ENCODE data around the gene SHQ1. TPM values are rescaled to one million over a fixed set of nuclear protein-coding genes. Genes with fewer than 3 reads are reported as not detected.

SHQ1 gene
- total and polyA plus RNA-seq, 7 donors, result 7.9 to 17.4 (median 9.6) TPM

DNA sequence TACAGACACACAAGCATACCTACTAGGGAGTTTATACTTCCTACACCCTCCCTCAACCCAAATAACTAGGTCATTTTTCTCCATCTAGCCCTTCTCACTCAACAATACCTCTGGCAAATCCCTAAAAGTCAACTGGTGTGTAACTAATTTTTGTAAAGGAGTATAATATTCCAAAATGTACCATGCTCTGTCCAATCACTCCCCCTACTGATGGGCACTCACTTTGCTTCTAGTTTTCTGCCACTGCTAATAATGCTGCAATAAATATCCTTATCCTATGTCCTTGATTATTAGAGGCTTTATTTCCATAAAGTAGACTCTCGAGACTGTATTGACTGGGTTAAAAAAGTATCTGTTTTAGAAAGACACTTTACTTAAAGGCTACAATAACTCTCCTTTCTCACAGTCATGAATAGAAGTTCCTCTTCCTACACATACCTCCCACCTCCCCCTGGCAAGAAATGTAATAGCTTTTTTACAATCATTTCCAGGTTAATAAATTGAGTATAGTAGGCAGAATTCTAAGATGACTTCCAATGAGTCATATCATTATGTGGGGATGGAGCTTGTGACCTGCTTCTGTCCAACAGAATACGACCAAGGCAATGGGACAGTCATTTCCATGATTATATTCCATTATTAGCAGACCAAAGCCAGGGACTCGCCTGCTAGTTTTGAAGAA is 30.0 kb downstream of the SHQ1 start:
- intact Hi-C loops (cut with DNase I), result loop anchor here (5.0 kb wide), 1 partner anchor 371 kb away; the partner anchor contains the start of gene RYBP
- no peak for TF ChIP-seq POLR2A (IDR thresholded peaks at IDR 0.05)
- no peak for TF ChIP-seq EP300 (IDR thresholded peaks at IDR 0.05)
- TF ChIP-seq, protein P1, sequence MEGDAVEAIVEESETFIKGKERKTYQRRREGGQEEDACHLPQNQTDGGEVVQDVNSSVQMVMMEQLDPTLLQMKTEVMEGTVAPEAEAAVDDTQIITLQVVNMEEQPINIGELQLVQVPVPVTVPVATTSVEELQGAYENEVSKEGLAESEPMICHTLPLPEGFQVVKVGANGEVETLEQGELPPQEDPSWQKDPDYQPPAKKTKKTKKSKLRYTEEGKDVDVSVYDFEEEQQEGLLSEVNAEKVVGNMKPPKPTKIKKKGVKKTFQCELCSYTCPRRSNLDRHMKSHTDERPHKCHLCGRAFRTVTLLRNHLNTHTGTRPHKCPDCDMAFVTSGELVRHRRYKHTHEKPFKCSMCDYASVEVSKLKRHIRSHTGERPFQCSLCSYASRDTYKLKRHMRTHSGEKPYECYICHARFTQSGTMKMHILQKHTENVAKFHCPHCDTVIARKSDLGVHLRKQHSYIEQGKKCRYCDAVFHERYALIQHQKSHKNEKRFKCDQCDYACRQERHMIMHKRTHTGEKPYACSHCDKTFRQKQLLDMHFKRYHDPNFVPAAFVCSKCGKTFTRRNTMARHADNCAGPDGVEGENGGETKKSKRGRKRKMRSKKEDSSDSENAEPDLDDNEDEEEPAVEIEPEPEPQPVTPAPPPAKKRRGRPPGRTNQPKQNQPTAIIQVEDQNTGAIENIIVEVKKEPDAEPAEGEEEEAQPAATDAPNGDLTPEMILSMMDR (IDR thresholded peaks at IDR 0.05), result peak; percentile 11 to 46 (median 35)
- TF ChIP-seq POLR2AphosphoS5 (IDR thresholded peaks at IDR 0.05), result no peak
- Histone ChIP-seq H3K4me3 (no peak overlapping the region), H3K9me3 (no peaks in the 10 kb centered on the region), H3K27me3 (no peaks in the 10 kb centered on the region), H3K4me1 (peaks cover 0 to 32% (median 28%) of the 10 kb centered on the region in 4 donors), H3K36me3 (no peaks in the 10 kb centered on the region), H3K27ac (peak overlapping the region in 1 of 4 donors; percentile 1)
- DNase-seq, result no peak
- 85 to 91% methylated on average over 3 of the region's 3 CpGs for WGBS, 2 donors

DNA sequence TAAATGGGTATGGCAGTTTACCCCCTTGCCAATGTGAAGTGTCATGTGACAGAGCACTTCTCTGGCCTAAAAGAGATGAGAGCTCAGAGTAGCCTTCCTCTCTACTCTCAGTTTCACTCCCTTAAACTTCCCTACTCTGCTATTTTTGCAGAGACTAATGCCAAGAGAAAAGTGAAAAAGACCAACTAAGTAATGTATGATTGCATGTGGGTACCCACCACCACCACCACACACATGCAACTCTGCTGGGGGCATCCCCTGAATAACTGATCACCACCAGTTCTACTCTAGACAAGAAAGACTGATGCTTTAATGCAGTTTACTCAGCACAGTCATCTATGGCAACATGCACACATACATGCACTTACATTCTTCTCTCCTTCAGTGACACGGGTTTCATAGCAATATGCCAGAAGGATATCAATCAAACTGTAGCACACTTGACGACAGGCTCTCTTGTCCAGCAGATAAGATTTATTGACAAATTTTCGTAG is 31.3 kb downstream of the SHQ1 start:
- Histone ChIP-seq H3K4me1 (peaks cover 0 to 25% (median 23%) of the 10 kb centered on the region in 4 donors), H3K9me3 (no peaks in the 10 kb centered on the region), H3K36me3 (no peaks in the 10 kb centered on the region), H3K4me3 (no peak overlapping the region), H3K27me3 (no peaks in the 10 kb centered on the region), H3K27ac (no peak overlapping the region)
- intact Hi-C loops (cut with DNase I), result loop anchor here (5.0 kb wide), 1 partner anchor 370 kb away; the partner anchor contains the start of gene RYBP
- 84 to 85% methylated on average over 3 of the region's 3 CpGs for WGBS, 2 donors
- no peak for TF ChIP-seq EP300 (IDR thresholded peaks at IDR 0.05)
- no peak for TF ChIP-seq POLR2AphosphoS5 (IDR thresholded peaks at IDR 0.05)
- TF ChIP-seq POLR2A (IDR thresholded peaks at IDR 0.05), result no peak
- TF ChIP-seq, protein P1 (IDR thresholded peaks at IDR 0.05), result no peak
- DNase-seq, result no peak

DNA sequence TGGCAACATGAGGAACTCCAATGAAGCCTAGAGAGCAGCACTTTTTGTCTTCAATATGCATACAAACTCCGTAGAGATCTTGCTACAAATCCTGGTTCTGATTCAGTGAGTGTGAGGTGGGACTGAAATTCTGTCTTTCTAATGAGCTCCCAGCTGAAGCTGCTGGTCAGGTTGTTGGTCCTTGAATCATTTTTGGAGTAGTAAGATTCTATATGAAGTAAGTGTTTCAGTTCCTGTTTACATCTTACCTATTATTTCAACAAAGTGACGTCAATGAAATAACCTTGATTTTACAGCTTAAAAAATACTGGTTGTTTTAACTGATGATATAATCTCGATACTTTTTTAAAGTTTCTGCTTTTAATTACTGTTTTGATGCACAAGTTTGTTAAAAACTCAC is 33.9 kb downstream of the SHQ1 start:
- peaks cover 0 to 16% (median 13%) of the 10 kb centered on the region in 4 donors for H3K4me1 ChIP-seq
- H3K36me3 ChIP-seq, result no peaks in the 10 kb centered on the region
- no peaks in the 10 kb centered on the region for H3K27me3 ChIP-seq
- 83 to 89% methylated on average over 3 of the region's 3 CpGs for WGBS, 2 donors
- intact Hi-C loops (cut with DNase I), result no loop called here
- H3K9me3 ChIP-seq, result no peaks in the 10 kb centered on the region
- no peak overlapping the region for H3K4me3 ChIP-seq
- TF ChIP-seq, protein P1 (IDR thresholded peaks at IDR 0.05), result no peak
- TF ChIP-seq POLR2A (IDR thresholded peaks at IDR 0.05) (no peak), POLR2AphosphoS5 (IDR thresholded peaks at IDR 0.05) (no peak), EP300 (IDR thresholded peaks at IDR 0.05) (no peak)
- no peak for DNase-seq
- no peak overlapping the region for H3K27ac ChIP-seq

DNA sequence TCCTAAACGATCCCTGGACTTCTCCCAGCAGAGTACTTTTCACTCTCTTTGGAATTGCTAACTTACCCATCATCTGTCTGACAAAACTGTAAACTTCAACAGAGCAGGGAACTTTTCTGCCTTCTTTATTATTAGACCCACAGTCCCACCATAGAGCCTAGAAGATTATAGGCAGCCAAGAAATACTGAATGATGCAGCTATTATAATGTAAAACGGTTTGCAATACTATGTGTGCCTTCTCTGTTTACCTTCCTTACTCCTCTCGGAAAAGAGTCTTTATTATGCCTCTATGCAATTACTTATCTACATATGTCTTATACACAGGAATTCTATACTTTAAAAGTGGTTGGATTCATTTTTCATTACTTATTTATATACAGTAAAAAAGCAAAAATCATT is 36.0 kb downstream of the SHQ1 start:
- intact Hi-C loops (cut with DNase I), result no loop called here
- TF ChIP-seq POLR2A (IDR thresholded peaks at IDR 0.05) (no peak), POLR2AphosphoS5 (IDR thresholded peaks at IDR 0.05) (no peak), EP300 (IDR thresholded peaks at IDR 0.05) (no peak)
- TF ChIP-seq, protein P1 (IDR thresholded peaks at IDR 0.05), result no peak
- H3K27me3 ChIP-seq, result no peaks in the 10 kb centered on the region
- peaks cover 0 to 16% (median 13%) of the 10 kb centered on the region in 4 donors for H3K4me1 ChIP-seq
- H3K27ac ChIP-seq, result no peak overlapping the region
- no peaks in the 10 kb centered on the region for H3K9me3 ChIP-seq
- WGBS, 2 donors, result 56 to 79% methylated on average over 3 of the region's 3 CpGs
- DNase-seq, result no peak
- no peak overlapping the region for H3K4me3 ChIP-seq
- no peaks in the 10 kb centered on the region for H3K36me3 ChIP-seq

All from sigmoid colon (tissue), 7 donors.